GM12878 (cell line): ENCODE results near the gene REV1.

Experiments
- ATF3 ChIP-seq: IDR thresholded peaks from 2 replicates; pipeline ENCODE4 v1.6.1; 2011; ENCODE audit warnings: low read depth, mild to moderate bottlenecking, low read length, moderate library complexity, borderline replicate concordance; ENCODE audit errors: extremely low read depth
- ATF7 ChIP-seq: fragments of 450-650 bp; IDR thresholded peaks from 2 replicates; pipeline ENCODE4 v1.6.1; 2016; ENCODE audit warnings: low read depth, mild to moderate bottlenecking
- CTCF ChIP-seq, 3 experiments: IDR thresholded peaks in 2 of 3; conservative IDR thresholded peaks in 1 of 3; 2 replicates each; pipeline ENCODE4 v1.5.1; 2011; ENCODE audit warnings: low read depth in 3 of 3, low read length in 3 of 3, mild to moderate bottlenecking in 3 of 3, control low read depth in 2 of 3, moderate library complexity in 2 of 3, inconsistent platforms in 1 of 3, mixed read lengths in 1 of 3; ENCODE audit not compliant: control insufficient read depth in 2 of 3, insufficient read depth in 1 of 3; ENCODE audit errors: extremely low read depth in 1 of 3
- EZH2 ChIP-seq: IDR thresholded peaks from 2 replicates; pipeline ENCODE4 v1.6.1; 2012; ENCODE audit warnings: low read depth, mild to moderate bottlenecking, control low read depth, inconsistent platforms, low read length, borderline replicate concordance; ENCODE audit not compliant: control insufficient read depth
- GABPA ChIP-seq: IDR thresholded peaks from 2 replicates; pipeline ENCODE4 v1.6.1; 2014; ENCODE audit warnings: antibody characterized with exemption, low read depth, mild to moderate bottlenecking, inconsistent platforms
- MYC ChIP-seq: IDR thresholded peaks from 2 replicates; pipeline ENCODE4 v1.6.1; 2011; ENCODE audit warnings: mild to moderate bottlenecking, low read length, moderate library complexity, inconsistent platforms; ENCODE audit not compliant: insufficient read depth, insufficient replicate concordance, insufficient read length, severe bottlenecking
- RAD21 ChIP-seq: IDR thresholded peaks from 2 replicates; pipeline ENCODE4 v1.6.1; 2011; ENCODE audit warnings: mild to moderate bottlenecking, low read depth, low read length, moderate library complexity; ENCODE audit not compliant: insufficient read depth
- RBBP5 ChIP-seq: fragments of 200-600 bp; sonication (generic); conservative IDR thresholded peaks from 2 replicates; pipeline ENCODE4 v1.6.1; 2016

- TF ChIP-seq ATF3 = no peak
- TF ChIP-seq EZH2 = no peak
- TF ChIP-seq MYC = no peak
- no peak for TF ChIP-seq RAD21
- TF ChIP-seq RBBP5 = no peak
- no peak for TF ChIP-seq CTCF (IDR thresholded peaks at IDR 0.05 in 2 of 3, conservative IDR thresholded peaks at IDR 0.05 in 1 of 3; ENCODE audit: control insufficient read depth in 2 of 3, extremely low read depth in 1 of 3, insufficient read depth in 1 of 3, low read depth in 3 of 3, low read length in 3 of 3)
- no peak for TF ChIP-seq ATF7
- TF ChIP-seq GABPA = no peak
Measured at GRCh38 chr2:99389371-99389770, 100.4 kb downstream of the REV1 start.
